Measurements from ENCODE around the gene OPCML.

Gene OPCML

DNA sequence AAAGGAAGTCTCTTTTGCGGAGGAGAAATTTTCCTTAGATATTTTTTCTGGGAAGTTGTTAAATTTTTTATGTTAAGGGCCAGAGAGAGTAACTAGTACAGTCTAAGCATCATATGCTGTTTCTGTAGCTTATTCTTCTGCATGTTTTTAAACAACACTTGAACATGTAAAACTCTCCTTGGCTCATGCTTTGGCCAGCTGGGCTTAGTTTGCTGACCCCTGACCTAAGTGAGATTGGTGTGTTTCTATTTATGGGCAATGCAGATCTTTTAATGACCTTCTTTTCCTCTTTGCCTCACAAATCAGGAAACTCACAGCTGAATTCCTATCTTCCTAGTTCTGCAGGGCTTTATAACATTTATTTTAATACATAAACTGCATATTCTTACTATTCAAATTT is 942.5 kb downstream of the OPCML start:
- no peaks in the 10 kb centered on the region for H3F3A ChIP-seq (ENCODE audit: control insufficient read depth, insufficient read depth)
- H3K9me3 ChIP-seq (ENCODE audit: control insufficient read depth, insufficient read depth, low read length): no peaks in the 10 kb centered on the region
- H3K4me1 ChIP-seq (ENCODE audit: control insufficient read depth, low read length): no peaks in the 10 kb centered on the region
- no peak overlapping the region for H3K27ac ChIP-seq (ENCODE audit: low read depth, low read length)
- no peaks in the 10 kb centered on the region for H3K36me3 ChIP-seq (ENCODE audit: control insufficient read depth, low read length)
- TF ChIP-seq, protein P1, sequence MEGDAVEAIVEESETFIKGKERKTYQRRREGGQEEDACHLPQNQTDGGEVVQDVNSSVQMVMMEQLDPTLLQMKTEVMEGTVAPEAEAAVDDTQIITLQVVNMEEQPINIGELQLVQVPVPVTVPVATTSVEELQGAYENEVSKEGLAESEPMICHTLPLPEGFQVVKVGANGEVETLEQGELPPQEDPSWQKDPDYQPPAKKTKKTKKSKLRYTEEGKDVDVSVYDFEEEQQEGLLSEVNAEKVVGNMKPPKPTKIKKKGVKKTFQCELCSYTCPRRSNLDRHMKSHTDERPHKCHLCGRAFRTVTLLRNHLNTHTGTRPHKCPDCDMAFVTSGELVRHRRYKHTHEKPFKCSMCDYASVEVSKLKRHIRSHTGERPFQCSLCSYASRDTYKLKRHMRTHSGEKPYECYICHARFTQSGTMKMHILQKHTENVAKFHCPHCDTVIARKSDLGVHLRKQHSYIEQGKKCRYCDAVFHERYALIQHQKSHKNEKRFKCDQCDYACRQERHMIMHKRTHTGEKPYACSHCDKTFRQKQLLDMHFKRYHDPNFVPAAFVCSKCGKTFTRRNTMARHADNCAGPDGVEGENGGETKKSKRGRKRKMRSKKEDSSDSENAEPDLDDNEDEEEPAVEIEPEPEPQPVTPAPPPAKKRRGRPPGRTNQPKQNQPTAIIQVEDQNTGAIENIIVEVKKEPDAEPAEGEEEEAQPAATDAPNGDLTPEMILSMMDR (IDR thresholded peaks at IDR 0.05; ENCODE audit: low read depth, low read length, poor library complexity, severe bottlenecking): no peak
- TF ChIP-seq EZH2phosphoT487 (IDR thresholded peaks at IDR 0.05; ENCODE audit: borderline replicate concordance, low read length): no peak
- no peaks in the 10 kb centered on the region for H3K79me2 ChIP-seq (ENCODE audit: control insufficient read depth, low read length)
- no peaks in the 10 kb centered on the region for H3K9me2 ChIP-seq (replicated peaks; ENCODE audit: control insufficient read depth, low read length)
- no peaks in the 10 kb centered on the region for H4K20me1 ChIP-seq (ENCODE audit: control insufficient read depth, insufficient read depth, low read depth, low read length)
- no peaks in the 10 kb centered on the region for H3K27me3 ChIP-seq (ENCODE audit: control insufficient read depth, low read length)
- H3K4me2 ChIP-seq (ENCODE audit: low read length): no peak overlapping the region
- H3K4me3 ChIP-seq (ENCODE audit: low read length): no peak overlapping the region

DNA sequence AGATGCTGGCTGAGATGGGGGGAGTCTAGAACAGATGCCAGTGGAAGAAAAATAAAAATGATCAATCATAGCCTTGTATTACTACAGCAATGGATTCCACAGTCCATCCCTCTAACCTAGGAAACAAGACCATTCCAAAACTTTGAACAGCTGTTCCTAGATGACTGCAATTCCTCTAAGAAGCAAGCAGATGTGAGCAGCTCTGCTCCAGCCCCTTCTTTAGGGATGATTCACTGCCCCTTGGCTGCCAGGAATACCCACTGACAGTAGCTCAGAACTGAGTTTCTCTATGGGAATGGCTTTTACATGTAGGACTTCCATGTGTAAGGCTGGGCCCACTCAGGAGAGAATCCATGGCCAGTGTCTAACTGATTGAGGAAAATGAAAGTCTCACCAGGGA is 943.9 kb downstream of the OPCML start:
- H3K9me3 ChIP-seq (ENCODE audit: control insufficient read depth, insufficient read depth, low read length): no peaks in the 10 kb centered on the region
- no peaks in the 10 kb centered on the region for H3F3A ChIP-seq (ENCODE audit: control insufficient read depth, insufficient read depth)
- no peak overlapping the region for H3K4me2 ChIP-seq (ENCODE audit: low read length)
- no peaks in the 10 kb centered on the region for H3K27me3 ChIP-seq (ENCODE audit: control insufficient read depth, low read length)
- H3K79me2 ChIP-seq (ENCODE audit: control insufficient read depth, low read length): no peaks in the 10 kb centered on the region
- no peaks in the 10 kb centered on the region for H4K20me1 ChIP-seq (ENCODE audit: control insufficient read depth, insufficient read depth, low read depth, low read length)
- H3K36me3 ChIP-seq (ENCODE audit: control insufficient read depth, low read length): no peaks in the 10 kb centered on the region
- TF ChIP-seq, protein P1 (IDR thresholded peaks at IDR 0.05; ENCODE audit: low read depth, low read length, poor library complexity, severe bottlenecking): no peak
- no peaks in the 10 kb centered on the region for H3K9me2 ChIP-seq (replicated peaks; ENCODE audit: control insufficient read depth, low read length)
- no peak overlapping the region for H3K4me3 ChIP-seq (ENCODE audit: low read length)
- no peaks in the 10 kb centered on the region for H3K4me1 ChIP-seq (ENCODE audit: control insufficient read depth, low read length)
- H3K27ac ChIP-seq (ENCODE audit: low read depth, low read length): no peak overlapping the region

DNA sequence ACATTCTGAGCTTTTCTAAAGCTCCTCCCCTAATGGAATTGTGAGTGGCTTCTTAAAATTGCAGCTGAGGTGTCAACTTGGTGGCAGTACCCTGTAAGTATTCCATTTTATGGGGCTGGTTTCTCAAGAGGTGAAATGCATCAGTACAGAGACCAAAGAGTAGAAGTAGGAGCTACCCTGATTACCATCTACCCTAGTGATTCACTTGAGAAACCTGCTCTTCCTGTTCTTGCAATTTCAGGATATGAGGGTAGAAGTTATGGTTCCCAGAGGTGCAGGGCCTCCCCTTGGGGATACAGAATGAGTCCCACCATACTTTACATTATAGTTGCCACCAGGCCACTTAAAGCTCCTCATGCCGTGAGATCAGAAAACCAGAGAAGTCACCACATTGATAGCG is 944.6 kb downstream of the OPCML start:
- no peaks in the 10 kb centered on the region for H3K79me2 ChIP-seq (ENCODE audit: control insufficient read depth, low read length)
- TF ChIP-seq, protein P1 (IDR thresholded peaks at IDR 0.05; ENCODE audit: low read depth, low read length, poor library complexity, severe bottlenecking): no peak
- no peak for TF ChIP-seq EZH2phosphoT487 (IDR thresholded peaks at IDR 0.05; ENCODE audit: borderline replicate concordance, low read length)
- H4K20me1 ChIP-seq (ENCODE audit: control insufficient read depth, insufficient read depth, low read depth, low read length): no peaks in the 10 kb centered on the region
- H3K27ac ChIP-seq (ENCODE audit: low read depth, low read length): no peak overlapping the region
- H3K4me2 ChIP-seq (ENCODE audit: low read length): no peak overlapping the region
- H3K36me3 ChIP-seq (ENCODE audit: control insufficient read depth, low read length): no peaks in the 10 kb centered on the region
- no peaks in the 10 kb centered on the region for H3K4me1 ChIP-seq (ENCODE audit: control insufficient read depth, low read length)
- H3F3A ChIP-seq (ENCODE audit: control insufficient read depth, insufficient read depth): no peaks in the 10 kb centered on the region
- no peak overlapping the region for H3K4me3 ChIP-seq (ENCODE audit: low read length)
- no peaks in the 10 kb centered on the region for H3K9me3 ChIP-seq (ENCODE audit: control insufficient read depth, insufficient read depth, low read length)
- no peaks in the 10 kb centered on the region for H3K27me3 ChIP-seq (ENCODE audit: control insufficient read depth, low read length)
- no peaks in the 10 kb centered on the region for H3K9me2 ChIP-seq (replicated peaks; ENCODE audit: control insufficient read depth, low read length)

DNA sequence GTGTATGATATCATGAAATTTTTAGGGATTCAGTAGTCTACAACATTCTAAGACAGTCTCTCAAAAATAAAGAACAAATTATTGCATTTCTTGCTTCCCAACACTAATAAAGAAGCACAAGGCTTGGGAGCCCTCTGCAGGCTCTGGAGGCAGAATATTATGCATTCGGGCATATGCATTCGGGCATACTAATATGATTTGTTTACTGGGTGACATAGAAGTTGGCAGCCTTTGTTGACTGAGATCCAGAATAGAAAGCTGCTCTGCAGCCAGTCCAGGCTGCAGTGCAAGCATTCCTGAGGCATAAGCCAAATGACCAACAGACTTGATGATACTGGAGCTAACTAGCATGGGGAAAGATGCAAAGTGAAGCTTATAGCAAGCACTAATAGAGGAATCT is 945.5 kb downstream of the OPCML start:
- H3K9me3 ChIP-seq (ENCODE audit: control insufficient read depth, insufficient read depth, low read length): no peaks in the 10 kb centered on the region
- H4K20me1 ChIP-seq (ENCODE audit: control insufficient read depth, insufficient read depth, low read depth, low read length): no peaks in the 10 kb centered on the region
- H3K27ac ChIP-seq (ENCODE audit: low read depth, low read length): no peak overlapping the region
- H3K4me2 ChIP-seq (ENCODE audit: low read length): no peak overlapping the region
- TF ChIP-seq, protein P1 (IDR thresholded peaks at IDR 0.05; ENCODE audit: low read depth, low read length, poor library complexity, severe bottlenecking): no peak
- no peak for TF ChIP-seq EZH2phosphoT487 (IDR thresholded peaks at IDR 0.05; ENCODE audit: borderline replicate concordance, low read length)
- no peak overlapping the region for H3K4me3 ChIP-seq (ENCODE audit: low read length)
- no peaks in the 10 kb centered on the region for H3K4me1 ChIP-seq (ENCODE audit: control insufficient read depth, low read length)
- H3F3A ChIP-seq (ENCODE audit: control insufficient read depth, insufficient read depth): no peaks in the 10 kb centered on the region
- no peaks in the 10 kb centered on the region for H3K27me3 ChIP-seq (ENCODE audit: control insufficient read depth, low read length)
- no peaks in the 10 kb centered on the region for H3K79me2 ChIP-seq (ENCODE audit: control insufficient read depth, low read length)
- no peaks in the 10 kb centered on the region for H3K36me3 ChIP-seq (ENCODE audit: control insufficient read depth, low read length)
- no peaks in the 10 kb centered on the region for H3K9me2 ChIP-seq (replicated peaks; ENCODE audit: control insufficient read depth, low read length)

Data from DOHH2 (cell line).